IPS-NIHi7 (cell line): ENCODE measurements around the gene NPHP4.
"Not testable (repeated sequence)": the region's sequence is repeated elsewhere in the genome, so short reads cannot be mapped to it uniquely, and the experiment has no call there.

ENCODE experiments used
- DNase-seq: peaks from one replicate; pipeline ENCODE4 v3.0.0; 2012; ENCODE audit warnings: mixed read lengths; ENCODE audit errors: extremely low spot score

NPHP4 gene

DNA sequence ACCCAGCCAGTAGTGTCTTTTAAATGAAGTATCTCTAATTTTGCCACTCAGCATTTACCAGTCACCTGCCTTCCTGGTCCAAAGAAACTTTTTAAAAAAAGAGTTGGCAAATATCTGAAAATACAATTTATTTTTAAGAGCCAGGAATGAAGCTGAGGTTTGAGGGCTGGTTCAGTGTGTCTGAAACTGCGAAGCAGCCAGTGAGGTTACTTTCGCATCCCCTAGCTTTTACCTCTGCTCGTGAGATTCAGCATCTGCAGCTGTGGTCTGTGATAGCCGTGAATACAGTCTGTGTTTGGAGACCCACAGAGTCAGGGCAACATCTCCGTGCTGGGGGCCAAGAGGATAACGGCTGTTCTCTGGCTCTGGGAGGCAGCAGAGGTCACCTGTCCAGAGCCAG, 32.2 kb upstream of the NPHP4 start:
- no peak for DNase-seq

DNA sequence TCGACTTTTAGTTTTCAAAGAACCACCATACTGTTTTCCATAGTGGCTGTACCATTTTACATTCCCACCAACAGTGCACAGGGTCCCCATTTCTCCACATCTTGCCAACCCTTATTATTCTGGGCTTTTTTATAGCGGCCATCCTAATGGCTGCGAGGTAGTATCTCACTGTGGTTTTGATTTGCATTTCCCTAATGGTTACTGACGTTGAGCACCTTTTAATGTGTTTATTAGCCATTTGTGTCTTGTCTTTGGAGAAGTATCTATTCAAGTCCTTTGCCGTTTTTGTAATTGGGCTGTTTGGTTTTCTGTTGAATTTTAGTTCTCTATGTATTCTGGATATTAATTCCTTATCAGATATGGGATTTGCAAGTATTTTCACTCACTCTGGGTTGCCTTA, 31.1 kb upstream of the NPHP4 start:
- DNase-seq: no peak

DNA sequence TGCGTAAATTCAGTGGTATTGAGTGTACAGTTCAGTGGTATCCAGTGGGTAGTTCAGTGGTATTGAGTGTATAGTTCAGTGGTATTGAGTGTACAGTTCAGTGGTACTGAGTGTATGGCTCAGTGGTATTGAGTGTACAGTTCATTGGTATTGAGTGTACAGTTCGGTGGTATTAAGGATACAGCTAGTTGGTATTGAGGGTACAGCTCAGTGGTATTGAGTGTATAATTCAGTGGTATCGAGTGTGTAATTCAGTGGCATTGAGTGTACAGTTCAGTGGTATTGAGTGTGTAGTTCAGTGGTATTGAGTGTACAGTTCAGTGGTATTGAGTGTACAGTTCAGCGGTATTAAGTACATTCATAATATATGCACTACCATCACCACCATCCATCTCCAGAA, 30.0 kb upstream of the NPHP4 start:
- no peak for DNase-seq

DNA sequence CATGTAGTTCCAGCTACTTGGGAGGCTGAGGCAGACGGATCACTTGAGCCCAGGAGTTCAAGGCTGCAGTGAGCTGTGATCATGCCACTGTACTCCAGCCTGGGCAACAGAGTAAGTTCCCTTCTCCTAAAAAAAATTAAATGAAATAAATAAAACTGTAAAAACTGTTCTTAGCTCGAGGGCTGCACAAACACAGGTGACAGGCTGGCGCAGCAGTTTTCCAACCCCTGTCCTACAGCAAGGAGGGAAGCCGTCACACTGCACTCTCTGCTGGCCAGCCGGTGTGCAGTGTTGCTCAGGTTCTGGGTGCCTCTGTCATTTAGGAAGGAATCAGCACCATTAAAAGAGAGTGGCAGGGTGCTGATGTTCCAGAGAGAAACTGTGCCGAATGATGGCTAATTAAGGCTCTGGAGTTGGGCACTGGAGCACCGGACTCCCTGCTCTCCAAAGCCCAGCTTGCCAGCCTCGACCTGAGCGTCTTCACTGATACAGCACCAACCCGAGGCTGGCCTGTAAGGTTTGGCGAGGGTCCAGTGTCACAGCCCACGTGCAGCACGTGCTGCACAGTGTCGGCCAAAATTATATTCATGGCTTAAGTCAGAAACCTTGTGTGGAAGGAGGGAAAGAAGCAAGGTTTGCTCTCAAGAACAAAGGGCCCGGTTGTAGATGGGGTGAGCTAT, 27.1 kb upstream of the NPHP4 start:
- no peak for DNase-seq

DNA sequence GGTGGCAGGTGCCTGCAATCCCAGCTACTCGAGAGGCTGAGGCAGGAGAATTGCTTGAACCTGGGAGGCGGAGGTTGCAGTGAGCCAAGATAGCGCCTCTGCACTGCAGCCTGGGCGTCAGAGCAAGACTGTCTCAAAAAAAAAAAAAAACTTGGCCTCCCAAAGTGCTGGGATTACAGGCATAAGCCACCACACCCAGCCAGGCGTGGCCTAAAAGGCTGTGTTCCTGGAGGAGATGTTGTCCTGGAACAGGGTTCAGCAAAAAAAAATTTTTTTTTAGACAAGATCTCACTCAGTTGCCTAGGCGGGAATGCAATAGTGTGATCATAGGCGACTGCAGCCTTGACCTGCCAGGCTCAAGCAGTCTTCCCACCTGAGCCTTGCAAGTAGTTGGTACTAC, 25.4 kb upstream of the NPHP4 start:
- not testable (repeated sequence) for DNase-seq

DNA sequence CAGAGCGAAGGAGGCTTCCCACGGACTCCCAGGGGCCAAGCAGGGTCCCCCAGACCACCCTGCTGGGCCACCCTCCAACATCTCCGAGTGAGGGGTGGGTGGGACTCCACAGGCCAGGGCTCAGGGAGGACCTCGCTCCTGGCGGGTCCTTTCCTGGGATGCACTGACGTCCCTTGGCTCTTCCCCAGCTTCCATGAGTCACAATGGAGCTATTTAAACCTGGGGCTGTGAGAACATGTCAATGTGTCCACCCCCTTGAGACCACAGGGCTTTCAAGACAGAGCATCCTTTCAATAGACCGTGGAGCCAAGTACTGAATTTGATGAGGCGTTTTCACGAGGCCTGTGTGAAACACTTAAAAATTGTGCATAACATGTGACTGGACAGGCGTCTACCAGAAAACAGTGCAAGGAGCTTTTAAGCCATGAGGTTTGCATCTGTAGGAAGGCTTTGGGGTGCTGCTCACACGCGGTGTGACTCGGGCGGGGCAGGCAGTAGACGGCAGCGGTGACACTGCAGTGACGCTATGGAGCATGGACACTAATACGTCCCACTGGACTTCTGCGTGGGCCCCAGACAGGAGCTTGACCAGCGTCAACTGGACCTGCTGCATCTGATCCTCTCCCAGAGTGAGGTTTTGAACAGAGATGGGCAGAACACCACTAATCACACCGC, 24.1 kb upstream of the NPHP4 start:
- DNase-seq: no peak

DNA sequence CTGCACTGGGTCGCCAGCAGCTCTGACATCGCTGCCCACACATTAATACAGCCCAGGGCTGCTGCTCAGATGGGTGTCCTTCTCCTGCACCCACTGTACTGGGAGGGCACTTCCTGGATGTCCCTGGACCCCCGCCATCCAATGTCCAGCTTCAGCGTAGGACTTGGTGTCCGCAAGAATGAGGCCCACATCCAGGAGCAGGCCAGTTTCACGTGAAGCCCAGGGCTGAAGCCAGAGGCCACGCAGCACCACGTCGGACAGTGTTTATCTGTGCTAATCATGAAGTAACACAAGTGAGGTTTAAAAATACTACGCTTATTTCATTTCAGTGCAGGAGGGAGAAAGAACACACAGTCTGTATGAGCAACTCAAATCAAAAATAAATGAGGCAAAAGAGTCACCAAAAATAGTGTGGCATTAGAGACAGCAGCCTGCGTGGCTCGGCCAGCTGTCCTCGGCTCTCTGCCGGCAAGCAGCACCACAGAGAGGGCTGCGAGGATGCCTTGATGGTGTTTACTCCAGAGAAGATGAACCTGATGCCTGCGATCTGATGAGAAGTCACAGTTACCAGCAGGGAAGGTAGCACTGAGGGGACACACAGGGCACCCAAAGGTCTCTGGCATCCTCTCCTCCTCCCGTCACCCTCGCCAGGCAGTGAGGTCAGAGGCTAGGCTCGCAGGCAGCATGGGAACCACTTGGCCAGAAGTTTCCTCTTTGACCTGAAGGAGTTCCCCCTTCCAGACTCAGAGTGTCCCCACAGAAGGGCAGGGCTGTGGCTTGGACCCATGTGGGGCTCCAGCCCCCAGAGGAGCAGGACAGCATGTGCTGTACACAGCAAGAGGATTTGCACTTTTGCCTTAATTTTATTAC, 22.1 kb upstream of the NPHP4 start:
- no peak for DNase-seq

DNA sequence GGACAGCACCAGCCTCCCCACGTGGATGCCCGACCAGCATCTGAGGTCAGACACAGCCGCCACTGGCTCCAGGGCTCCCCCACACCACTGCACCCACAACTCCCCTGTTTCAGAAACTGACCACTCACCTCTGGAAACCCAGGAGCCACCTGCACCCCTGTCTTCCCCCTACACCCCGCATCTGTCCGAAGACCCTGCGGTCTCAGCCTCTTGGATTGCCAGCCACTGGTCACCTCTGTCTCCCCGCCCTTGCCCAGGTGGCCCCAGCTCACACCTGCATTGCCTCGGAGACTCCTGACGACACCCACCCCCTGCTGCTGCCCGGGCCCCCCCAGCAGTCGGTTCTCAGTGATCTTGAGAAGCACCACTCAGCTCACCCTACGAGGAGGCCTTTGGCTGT, 21.3 kb upstream of the NPHP4 start:
- no peak for DNase-seq

DNA sequence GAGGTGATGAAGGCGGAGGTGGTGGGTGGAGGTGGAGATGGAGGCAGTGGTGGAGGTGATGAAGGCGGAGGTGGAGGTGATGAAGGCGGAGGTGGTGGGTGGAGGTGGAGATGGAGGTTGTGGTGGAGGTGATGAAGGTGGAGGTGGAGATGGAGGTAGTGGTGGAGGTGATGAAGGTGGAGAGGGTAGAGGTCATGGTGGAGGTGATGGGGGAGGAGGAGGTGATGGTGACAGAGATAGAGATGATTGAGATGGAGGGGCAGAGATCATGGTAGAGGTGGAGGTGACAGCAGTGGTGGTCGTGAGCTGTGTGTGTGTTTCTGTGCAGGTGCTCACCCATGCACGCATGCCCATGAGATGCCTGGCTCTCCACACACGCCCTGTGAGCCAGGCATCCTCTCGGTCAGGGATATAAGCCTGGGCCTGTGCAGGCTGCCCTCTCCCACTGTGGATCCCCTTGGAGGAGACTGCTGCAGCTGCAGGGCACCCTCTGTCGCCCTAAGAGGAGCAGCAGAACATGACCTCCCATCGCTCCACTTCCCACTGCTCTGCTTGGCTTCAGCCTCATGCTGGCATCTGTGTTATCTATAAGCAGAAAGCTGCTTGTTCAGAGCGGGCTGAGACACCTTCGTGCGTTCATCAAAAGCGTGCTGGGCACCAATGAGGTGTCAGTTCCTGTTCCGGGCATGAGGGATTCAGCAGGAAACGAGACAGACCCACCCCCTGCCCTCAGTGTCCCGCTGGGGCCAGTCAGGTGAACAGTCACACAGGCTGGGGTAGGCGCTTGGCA, 20.5 kb upstream of the NPHP4 start:
- no peak for DNase-seq

DNA sequence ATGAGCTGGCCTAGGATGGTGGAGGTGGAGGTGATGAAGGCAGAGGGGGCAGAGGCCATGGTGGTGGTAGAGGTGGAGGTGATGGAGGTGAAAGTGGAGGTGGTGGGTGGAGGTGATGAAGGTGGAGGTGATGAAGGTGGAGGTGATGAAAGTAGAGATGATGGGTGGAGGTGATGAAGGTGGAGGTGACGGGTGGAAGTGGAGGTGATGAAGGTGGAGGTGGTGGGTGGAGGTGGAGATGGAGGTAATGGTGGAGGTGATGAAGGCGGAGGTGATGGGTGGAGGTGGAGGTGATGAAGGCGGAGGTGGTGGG, 19.7 kb upstream of the NPHP4 start:
- no peak for DNase-seq

DNA sequence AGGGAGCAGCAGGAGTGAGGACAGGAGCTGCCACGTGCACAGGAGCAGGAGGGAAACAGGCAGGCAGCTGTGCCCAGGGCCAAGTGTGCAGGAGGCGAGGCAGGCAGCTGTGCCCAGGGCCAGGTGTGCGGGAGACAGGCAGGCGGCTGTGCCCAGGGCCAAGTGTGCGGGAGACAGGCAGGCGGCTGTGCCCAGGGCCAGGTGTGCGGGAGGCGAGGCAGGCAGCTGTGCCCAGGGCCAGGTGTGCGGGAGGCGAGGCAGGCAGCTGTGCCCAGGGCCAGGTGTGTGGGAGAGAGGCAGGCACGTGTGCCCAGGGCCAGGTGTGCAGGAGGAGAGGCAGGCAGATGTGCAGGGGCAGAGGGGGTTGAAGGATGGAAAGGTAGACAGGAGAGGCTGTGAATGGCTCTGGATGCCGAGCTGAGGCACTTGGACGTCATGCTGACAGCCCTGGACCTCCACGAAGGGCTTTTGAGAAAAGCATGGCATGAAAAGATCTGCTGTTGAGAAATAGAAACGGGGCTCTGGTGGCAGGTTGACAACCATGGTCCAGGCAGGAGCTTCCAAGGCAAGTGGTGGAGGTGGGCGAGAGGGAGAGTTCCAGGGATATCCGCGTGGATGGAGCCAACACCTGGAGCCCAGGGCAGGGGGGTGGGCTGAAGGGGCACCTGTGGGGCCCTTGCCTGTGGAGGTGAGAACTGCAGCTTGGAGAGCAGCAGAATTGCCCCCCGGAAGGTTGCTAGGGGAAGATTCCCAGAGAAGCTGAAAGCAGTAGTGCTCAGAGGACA, 19.1 kb upstream of the NPHP4 start:
- DNase-seq: no peak

DNA sequence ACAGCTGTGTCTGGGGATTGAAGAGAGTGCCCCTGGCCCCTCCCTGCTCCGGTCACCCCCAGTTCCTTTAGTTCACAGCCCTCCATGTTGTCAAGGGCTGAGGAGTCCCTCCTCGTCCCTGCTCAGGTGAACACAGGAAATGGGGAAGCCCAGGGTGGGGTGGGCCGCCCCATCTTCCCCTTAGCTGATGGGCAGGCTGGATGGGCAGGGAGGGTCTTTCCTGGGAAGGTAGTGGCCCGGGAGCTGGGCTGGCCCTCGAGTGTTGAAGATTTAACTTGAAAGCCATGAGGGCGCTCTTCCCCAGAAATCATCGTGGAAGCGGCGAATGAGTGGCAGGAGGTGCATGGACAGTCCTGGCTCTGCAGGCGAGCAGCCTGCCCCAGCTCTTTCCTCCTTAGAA, 18.3 kb upstream of the NPHP4 start:
- no peak for DNase-seq

DNA sequence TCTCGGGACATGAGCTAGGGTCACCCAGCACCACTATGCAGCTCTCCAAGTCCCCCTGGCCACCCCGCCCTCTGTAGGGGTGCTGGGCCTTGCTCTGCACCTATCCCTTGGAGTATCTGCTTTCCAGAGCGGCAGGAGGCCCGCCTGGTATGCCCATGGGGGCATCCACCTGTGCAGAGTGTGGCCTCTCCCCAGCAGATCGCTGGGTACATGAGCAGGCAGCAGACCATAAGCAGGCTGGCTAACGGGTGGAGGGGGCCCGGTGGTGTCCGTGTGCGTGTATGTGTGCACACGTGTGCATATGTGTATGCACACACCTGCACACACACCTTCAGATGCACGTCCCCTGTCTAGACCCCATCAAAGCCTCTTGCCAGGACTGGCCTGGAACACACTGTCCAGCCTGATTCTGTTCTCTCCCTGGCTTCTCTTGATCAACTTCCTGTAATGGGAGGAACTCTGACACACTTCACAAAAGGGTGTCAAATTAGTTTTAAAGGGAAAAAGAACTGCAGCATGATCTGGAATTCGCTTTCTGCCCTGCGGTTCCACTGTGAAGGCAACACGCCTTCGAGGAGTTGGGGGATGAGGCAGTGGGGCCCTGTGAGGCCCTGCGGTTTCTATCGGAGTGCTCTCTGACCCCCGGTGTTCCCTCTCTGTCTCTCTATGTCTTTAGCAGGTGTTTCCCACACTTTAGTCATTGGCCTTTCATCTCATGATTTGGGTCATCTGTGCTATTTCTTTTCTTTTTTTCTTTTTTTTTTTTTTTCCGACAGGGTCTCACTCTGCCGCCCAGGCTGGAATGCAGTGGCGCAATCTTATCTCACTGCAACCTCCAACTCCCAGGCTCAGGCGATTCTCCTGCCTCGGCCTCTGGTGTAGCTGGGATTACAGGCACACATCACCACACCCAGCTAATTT, 17.2 kb upstream of the NPHP4 start:
- DNase-seq: no peak

DNA sequence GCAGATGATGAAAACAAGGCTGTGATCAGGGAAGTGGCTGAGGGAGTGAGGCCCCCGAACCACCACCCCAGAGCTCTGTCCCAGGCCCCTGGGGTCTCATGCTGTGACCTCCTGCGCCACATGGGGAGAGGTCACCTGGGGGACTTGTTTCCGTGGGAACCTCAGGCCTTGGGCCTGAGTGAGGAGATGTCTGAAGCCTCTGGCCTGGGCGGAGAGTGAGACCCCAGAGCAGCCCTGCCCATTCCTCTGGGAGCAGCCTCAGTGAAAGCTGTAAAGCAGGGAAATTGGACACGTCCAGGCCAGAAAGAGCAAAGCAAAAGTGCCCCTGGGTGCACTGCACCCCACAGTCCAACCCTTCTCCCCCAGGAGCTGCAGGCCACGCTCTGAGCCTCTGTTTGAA, 16.5 kb upstream of the NPHP4 start:
- DNase-seq: no peak

DNA sequence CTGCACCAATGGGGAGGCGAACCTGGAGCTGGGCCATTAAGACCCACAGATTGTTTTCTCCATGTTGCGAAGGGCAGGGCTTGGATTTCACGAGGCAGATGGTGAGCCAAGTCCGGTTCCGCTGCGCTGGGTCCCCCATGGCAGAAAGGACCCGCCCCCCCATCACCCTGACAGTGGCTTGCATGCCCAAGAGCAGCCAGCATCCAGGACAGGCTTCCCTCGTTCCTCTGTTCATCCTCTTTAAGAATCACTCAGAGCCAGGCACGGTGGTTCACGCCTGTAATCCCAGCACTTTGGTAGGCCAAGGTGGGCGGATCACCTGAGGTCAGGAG, 15.8 kb upstream of the NPHP4 start:
- no peak for DNase-seq

DNA sequence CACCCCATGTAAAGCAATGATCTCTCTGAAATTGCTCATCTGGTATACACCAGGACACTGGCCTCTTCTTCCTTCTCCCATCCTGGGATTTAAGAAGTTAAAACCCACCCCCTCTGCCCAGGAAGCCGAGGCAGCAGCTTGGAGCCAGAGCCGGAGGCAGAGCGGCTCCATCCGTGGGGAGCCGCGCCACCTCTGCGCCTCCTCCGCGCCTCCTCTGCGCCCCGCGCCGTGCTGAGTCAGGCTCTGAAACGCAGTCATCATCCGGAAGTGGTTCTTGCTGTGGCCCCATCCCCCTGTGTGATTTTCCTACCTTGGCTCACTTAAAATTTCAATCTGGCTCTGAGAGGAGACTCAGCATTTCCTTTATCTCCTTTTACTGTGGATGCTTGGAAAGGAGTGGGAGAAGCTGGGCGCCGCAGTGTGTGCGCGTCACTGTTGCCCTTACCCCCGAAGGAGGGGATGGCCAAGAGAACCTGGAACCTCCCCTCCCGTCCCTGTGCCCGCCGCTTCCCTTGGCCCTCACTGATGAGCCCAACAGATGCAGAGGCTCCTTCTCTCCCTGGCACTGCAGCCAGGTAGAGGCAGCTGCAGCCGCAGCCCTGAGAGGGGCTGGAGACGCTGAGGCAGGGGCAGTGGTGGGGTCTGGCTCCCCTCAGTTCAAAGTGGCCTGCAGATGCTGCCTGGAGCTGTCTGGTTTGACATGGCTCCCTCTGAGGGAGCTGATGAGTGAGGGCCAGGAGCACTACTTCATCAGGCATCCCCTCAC, 15.3 kb upstream of the NPHP4 start:
- no peak for DNase-seq

DNA sequence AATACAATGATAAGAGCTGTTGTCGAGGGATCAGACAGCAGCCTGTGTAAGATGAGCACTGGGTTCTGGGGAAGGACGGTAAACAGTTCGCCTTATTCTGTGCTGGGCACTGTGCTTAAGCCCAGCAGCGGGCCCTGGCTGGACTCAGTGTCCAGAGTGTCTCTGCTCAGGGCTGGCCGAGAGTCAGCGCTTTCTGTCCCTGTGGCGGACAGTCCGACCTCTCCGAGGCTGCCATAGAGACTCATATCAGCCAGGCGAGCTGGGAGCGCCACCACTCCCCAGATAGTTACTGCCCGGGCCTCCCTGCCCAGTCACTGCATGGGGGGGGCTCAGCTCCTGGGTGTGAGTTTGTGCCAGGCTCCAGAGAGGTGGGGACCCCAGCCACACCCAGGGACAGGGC, 14.7 kb upstream of the NPHP4 start:
- no peak for DNase-seq

DNA sequence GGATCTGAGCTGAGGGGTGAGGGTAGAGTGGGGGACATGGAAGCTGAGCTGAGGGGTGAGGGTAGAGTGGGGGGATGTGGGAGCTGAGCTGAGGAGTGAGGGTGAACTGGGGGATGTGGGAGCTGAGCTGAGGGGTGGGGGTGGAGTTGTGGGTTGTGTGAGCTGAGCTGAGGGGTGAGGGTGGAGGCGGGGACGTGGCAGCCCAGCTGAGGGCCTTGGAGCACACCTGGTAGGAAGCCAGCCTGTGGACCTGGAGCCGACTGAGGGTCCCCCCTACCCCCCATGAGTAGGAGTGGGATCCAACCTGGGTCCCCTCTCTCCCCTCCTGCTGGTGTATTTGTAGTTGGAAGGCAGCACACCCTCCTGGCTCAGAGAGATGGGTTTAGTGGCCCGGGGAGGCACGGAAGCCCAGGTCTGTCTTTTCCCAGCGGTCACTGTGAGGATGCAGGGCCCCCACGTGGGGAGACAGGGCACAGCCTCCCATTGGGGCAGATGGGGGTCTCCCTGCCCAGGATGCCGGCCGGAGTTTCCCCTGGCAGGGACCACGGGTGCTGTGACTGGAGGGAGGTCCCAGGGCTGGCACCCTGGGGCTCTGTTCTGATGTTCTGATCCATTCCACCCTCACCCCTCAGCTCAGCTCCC, 13.2 kb upstream of the NPHP4 start:
- no peak for DNase-seq

DNA sequence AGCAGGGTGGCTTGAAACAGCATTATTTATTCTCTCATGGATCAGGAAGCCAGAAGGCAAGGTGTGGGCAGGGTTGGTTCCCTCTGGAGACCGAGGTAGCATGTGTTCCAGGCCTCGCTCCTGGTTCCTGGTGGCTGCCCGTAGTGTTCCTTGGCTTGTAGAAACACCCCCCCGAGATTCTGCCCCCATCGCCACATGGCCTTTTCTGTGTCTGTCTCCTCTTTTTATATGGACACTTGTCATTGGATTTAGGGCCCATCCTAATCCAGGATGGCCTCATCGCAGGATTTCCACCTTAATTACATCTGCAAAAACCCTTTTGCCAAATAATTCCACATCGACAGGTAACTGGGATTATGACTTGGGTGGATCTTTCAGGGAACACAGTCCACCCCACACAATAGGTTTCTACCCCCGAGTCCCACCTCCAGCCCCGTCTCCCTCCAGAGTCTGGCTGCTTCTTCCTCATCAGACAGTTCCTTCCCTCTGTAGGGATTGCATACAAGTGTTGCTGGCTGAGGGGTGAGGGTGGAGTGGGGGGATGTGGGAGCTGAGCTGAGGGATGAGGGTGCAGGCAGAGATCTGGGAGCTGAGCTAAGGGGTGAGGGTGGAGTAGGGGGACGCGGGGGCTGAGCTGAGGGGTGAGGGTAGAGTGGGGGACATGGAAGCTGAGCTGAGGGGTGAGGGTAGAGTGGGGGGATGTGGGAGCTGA, 12.3 kb upstream of the NPHP4 start:
- DNase-seq: no peak
